ENCODE measurements around the gene DCX.

DNA sequence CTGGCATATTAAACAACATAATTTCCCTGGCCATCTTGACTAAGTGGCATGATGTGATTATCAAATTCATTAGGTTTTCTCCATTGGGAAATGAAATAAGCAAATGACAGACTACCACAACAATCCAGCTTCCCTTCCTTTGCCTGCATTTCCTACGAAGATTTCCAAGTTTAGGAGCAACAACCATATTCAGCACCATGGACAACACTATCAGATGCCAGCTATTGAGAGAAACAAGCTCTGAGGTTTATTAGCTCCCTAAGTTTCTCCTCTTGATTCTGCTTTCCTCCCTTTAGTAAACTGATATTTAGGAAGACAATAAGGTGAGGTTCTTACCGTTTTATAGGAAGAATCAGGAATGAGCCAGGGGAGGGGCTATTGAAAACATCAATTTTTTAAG is 36.2 kb downstream of the DCX start:
- no peak for TF ChIP-seq EZH2 (IDR thresholded peaks at IDR 0.05; ENCODE audit: low read length)
- TF ChIP-seq, protein P1, sequence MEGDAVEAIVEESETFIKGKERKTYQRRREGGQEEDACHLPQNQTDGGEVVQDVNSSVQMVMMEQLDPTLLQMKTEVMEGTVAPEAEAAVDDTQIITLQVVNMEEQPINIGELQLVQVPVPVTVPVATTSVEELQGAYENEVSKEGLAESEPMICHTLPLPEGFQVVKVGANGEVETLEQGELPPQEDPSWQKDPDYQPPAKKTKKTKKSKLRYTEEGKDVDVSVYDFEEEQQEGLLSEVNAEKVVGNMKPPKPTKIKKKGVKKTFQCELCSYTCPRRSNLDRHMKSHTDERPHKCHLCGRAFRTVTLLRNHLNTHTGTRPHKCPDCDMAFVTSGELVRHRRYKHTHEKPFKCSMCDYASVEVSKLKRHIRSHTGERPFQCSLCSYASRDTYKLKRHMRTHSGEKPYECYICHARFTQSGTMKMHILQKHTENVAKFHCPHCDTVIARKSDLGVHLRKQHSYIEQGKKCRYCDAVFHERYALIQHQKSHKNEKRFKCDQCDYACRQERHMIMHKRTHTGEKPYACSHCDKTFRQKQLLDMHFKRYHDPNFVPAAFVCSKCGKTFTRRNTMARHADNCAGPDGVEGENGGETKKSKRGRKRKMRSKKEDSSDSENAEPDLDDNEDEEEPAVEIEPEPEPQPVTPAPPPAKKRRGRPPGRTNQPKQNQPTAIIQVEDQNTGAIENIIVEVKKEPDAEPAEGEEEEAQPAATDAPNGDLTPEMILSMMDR (optimal IDR thresholded peaks at IDR 0.05 in 1 of 3, IDR thresholded peaks at IDR 0.05 in 1 of 3, conservative IDR thresholded peaks at IDR 0.05 in 1 of 3; ENCODE audit: extremely low read depth in 1 of 3, insufficient read depth in 2 of 3, low read length in 3 of 3): no peak
